GF-D8 (cell line): ENCODE data around the gene NAA60.
"Not testable (repeated sequence)": the region's sequence is repeated elsewhere in the genome, so short reads cannot be mapped to it uniquely, and the experiment has no call there.

Experiments used
- DNase-seq: peaks from one replicate; lab custom pipeline; 2025; lab: John Stamatoyannopoulos, UW

Gene NAA60

DNA sequence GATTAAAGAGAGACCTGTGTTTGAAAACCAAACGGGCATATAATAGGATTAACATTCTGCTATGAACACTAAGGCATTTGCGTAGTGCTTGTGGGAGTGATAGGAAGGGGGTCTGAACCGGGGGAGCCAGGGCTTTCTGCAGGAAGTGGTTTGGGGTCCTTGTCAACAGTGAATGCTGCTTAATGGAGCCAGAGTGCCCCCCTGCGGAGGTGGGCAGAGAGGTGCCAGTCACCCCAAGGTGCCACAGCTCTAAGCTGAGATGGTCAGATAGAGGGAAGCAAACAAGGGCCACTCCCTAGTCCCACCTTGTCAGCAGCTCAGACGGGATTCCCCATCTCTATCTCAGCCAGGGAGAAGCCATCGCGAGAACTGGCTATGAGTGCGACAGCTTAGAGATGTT, 17.7 kb downstream of the NAA60 start:
- DNase-seq = no peak

DNA sequence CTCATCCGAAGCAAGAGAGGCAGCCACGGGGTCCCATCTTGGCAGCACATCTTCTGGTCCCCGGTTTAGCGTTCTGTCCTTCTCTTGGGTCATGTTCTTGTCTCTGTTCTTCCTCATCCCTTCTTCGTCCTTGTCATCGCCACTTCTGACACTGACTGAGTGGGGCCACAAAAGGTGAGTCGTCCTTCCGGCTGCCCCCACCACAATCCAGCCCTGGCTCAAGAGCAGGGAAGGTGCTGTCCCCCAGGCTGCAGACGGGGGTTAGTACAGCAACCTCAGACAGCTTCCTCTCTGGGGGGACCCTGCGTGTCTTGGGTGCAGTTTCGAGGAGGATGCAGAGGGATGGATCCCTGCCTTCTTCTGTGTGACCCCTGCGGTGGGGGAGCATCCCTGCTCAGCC, 21.8 kb downstream of the NAA60 start:
- DNase-seq = no peak

DNA sequence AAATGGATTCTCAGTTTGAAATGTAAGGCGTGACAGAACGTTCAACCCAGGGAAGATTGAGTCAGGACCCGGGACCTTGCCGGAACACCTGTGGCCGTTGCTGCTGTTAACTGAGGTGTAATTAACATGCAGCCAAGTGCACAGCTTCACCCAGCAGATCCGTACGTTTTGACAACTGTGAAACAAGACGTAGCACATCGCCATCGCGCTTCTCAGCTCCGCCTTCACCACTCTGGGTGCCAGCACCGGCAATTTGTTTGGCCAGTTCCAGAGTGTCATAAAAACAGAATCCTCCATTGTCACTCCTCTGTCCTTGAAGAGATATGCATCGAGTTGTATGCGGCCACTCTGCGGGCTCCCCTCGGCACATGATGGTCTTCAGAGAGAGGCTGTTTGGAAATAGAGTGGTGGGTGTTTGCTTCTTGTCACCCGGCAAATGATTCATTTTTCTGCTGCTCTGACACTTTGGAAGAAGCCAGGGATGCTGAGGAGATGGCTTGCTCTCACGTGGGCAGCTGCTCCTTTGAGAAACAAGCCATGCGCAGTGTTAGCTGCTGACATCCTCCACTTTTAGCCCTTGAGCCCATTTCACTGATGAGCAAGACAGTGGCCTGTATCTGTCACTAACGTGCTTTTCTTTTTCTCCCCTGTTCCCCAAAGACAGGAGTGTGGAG, 22.6 kb downstream of the NAA60 start:
- no peak for DNase-seq

GRCh38 chr16:3467182-3467581, 23.7 kb downstream of the NAA60 start:
- DNase-seq = no peak

GRCh38 chr16:3467921-3468320, 24.4 kb downstream of the NAA60 start:
- DNase-seq = no peak

GRCh38 chr16:3468501-3468900, 25.0 kb downstream of the NAA60 start:
- no peak for DNase-seq

- no peak for DNase-seq
Observed at GRCh38 chr16:3469736-3470135, 26.3 kb downstream of the NAA60 start.

DNA sequence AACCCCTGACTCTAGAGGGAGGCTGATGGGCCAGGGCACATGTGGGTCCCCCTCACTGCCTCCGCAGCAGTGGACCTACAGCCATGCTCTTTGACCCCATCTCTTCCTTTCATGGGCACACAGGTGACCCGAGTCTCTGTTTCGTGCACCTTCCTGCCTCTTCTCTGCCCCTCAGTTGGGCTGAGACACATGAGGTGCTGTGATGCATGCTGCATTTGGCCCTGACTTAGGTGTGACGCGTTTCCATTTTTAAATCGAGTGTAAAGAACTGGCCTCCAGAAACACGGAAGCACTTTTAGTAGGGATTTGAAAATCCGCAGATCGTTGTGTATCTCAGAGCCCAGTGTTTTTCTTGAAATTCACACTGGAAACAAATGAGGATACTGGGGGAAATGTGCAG, 27.2 kb downstream of the NAA60 start:
- DNase-seq = no peak

DNA sequence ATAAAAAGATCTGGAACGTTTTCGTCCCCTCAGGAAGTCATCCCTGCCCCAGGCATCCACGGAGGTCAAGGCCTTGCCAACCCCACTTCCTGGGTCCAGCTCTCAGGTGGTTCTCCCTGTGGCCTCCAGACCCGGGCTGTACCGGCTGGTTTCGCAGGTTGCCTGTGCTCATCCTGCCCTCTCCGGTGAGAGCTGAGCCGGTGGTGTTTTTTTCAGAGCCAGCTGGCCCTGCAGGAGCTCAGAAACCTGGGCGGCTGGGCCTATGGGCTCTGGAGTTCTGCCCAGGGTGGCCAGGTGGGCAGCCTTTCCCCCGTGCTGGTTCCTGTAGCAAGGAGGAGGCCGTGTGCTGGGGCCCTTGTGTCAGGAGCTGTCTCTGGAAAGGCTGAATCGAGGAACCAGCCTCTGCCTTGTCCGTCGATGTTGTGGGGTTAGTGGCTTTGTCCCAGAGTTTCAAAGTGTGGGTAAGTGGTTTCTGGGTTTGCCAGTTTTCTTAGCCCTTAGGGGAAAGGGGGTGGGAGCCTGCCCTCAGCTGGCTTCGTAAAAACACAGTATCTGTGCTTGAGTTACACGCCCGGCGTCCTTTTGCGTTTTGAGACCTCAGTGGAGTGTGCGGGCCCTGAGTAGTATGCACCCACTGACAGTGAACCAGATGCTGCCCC, 28.2 kb downstream of the NAA60 start:
- no peak for DNase-seq

GRCh38 chr16:3472878-3473595, 29.6 kb downstream of the NAA60 start:
- no peak for DNase-seq

DNA sequence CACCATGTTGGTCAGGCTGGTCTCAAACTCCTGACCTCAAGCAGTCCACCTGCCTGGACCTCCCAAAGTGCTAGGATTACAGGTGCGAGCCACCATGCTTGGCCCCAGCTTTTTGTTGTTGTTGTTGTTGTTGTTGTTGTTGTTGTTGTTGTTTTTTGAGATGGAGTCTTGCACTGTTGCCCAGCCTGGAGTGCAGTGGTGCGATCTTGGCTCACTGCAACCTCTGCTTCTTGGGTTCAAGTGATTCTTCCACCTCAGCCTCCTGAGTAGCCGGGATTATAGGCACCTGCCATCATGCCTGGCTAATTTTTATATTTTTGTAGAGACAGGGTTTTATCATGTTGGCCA, 30.1 kb downstream of the NAA60 start:
- not testable (repeated sequence) for DNase-seq

DNA sequence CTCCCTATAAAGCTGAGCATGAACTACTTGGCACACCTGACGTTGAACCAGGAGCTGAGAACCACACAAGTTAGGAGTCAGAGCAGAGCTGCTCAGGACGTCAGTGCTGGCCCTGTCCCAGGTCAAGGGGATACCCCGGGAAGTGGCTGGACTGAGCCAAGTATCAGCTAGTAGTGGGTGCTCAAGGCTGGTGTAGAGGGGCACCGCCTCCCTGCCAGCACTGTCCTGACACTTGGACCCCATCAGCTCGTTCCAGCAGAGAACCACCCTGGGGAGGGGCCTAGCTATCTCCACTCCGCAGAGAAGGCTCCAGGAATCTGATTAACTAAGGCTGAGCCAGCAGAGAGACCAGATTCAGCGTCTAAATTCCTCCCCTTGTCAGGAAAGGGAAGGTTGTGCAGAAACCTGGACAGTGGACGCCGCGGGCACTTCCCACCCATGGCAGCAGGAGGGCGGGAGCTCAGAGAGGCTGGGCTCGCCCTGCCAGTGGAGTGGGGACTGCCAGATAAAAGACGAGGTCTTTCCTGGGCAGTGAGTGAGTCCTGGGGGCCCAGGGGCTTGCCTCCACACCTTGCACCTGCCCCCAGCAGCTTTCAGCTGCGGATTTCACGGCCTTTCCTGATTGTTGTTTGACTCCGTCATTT, 30.8 kb downstream of the NAA60 start:
- no peak for DNase-seq

DNA sequence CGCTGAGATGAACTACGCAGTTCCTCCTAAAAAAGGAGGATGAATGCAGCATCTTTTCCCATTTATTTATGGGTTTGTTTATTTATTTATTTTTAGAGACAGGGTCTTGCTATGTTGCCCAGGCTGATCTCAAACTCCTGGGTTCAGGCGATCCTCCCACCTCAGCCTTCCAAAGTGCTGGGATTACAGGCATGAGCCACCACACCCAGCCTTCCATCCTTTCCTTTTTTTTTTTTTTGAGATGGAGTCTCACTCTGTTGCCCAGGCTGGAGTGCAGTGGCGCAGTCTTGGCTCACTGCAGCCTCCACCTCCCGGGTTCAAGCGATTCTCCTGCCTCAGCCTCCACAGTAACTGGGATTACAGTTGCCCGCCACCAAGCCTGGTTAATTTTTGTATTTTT, 31.4 kb downstream of the NAA60 start:
- not testable (repeated sequence) for DNase-seq

DNA sequence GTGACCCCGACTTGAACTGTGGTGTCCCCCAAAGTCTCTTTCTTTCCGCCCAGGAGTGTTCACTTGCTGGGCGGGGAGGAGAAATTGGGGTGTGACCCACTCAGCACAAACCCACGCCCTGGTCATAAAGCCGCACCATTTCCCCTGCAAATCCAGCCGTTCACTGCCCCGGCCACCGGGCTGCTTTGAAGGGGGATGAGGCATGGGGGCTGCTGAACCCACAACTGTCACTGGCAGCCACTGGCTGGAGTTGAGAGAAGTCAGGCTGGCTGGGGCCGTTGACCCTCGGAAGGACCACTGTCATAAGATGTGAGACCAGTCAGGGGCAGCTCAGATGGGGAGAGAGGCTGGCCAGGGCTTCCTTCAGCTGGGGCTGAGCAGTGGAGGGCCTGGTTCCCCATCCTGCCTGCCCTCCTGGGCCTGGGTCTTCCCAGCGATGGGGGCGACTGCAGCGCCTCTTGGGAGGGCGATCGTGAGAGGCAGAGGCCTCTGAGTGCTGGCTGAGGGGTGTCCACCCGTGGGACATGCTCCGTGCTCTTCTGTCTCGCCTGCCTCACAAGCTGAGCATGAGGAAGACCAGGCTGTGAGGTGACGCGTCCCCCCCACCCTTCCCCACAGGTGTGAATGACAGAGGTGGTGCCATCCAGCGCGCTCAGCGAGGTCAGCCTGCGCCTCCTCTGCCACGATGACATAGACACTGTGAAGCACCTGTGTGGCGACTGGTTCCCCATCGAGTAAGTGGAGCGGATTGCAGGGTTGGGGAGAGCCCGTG, 32.3 kb downstream of the NAA60 start:
- DNase-seq = no peak

DNA sequence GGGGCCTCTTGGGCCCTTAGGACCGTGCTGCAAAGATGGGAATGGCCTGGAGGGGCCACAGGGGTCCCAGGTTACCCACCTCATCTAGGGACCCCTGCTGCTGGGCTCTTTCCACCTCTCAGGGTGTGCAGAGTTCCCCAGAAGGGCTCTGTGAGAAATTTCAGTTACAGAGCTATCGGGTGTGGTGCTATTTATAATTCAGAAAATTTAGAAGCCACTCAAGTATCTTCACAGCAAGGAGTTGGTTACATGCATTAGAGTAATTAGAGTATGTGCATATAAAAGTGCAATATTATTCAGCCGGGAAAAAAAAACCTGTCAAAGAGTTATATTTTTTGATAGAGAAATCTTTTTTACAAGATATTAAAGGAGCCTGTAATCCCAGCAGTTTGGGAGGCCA, 32.9 kb downstream of the NAA60 start:
- DNase-seq = no peak

GRCh38 chr16:3478242-3478925, 34.9 kb downstream of the NAA60 start:
- no peak for DNase-seq

- DNase-seq = no peak
Observed at GRCh38 chr16:3479654-3480216, 36.3 kb downstream of the NAA60 start.

DNA sequence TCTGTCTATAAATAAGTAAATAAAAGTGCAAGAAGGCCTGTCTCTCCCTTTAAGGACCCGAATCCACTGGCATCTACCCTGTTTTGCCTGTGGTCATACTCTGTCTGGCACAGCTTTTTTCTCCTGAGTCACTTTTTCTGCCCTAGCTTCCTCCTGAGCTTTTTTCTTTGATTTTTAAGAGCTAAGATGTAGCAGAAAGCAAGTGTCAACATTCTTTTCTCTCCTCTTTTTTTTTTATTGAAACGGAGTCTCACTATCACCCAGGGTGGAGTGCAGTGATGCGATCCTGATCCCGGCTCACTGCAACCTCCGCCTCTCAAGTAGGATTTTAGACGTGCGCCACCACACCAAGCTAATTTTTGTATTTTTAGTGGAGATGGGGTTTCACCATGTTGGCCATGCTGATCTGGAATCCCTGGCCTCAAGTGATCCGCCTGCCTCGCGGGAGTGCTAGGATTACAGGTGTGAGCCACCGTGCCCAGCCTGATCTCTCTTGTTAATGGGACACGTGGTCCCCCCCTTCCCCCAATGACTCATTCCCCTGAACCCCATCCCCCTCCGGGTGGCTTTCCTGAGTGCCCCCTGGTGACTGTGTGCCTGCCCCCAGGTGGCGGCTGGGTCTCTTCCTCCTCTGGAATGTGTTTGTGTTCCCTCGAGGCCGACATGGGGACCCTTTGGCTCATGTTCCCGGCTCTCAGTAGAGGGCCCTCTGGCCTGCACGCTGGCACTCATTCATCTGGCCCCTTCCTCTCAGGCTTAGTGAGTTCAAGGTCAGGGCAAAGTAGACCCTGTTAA, 37.6 kb downstream of the NAA60 start:
- no peak for DNase-seq

DNA sequence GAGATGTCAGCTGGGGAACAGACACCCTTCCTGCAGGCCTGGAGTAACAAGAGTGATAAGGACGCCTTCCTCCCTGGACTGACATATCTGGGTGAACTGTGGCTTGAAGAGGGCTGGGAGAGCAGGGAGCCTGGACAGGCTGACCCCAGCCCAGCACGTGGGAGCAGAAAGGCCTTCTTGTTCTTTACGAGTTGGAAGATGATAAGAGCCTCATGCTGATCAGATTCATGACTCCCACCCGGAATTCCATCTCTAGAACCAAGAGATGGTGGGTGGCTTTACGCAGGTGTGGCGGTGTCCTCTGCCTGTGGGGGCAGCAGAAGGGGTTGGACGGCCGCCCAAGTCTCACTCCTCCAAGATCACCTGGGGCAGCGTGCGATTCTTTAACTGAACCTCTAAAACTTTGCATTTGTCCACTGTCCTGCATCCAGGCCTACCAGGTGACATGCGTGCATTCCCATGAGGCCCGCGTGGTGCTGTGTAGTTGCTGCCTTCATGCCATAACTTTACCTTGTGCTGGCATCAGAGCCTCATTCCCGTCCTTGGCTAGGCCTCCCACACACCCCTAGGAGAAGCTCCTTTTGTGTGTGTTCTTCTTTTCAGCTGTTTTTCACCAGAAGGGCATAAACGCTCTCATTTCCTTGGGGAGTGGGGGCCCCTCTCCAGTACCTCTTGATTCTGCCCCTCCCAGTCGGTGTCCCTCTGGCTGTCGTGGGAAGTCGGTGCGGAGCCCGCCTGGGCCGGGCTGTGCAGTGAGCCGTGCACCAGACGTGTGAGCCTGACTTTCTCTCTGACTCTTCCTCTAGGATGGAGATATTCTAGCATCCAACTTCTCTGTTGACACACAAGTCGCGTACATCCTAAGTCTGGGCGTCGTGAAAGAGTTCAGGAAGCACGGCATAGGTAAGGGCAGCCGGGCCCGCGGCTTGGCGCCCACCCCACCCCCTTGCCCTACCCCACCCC, 38.5 kb downstream of the NAA60 start:
- DNase-seq = no peak
